IMR-90 (cell line): ENCODE results near the gene PPM1L. TPM values are rescaled to one million over a fixed set of nuclear protein-coding genes. Genes with fewer than 3 reads are reported as not detected.

ENCODE experiments used
- ATAC-seq: fragments of 200-7000 bp; cut with Tn5 transposase; 2 replicates; pipeline ENCODE4 v1.9.1; 2020; ENCODE audit warnings: low read depth, mild to moderate bottlenecking, moderate library complexity
- BruUV-seq: library from RNA; stranded (reverse); fragments of 400-500 nt; replicated peaks from 2 replicates; lab custom pipeline; 2021; lab: Mats Ljungman, UMichigan
- CTCF ChIA-PET: fragments of 300-600 bp; formaldehyde crosslinking; extraction: SDS; loops from one replicate; lab custom pipeline; 2021; ENCODE audit warnings: antibody characterized with exemption; lab: Yijun Ruan, JAX
- POLR2A ChIA-PET: fragments of 300-600 bp; sonication (Branson Sonifier 250); formaldehyde crosslinking; loops from one replicate; lab custom pipeline; 2022; ENCODE audit warnings: antibody characterized with exemption; ENCODE audit not compliant: unreplicated experiment; lab: Charles Lee
- DNase-seq: peaks from one replicate; pipeline ENCODE4 v3.0.0; 2013
- H2AFZ ChIP-seq: replicated peaks from 2 replicates; pipeline ENCODE3; 2013; ENCODE audit warnings: low read length, mild to moderate bottlenecking; ENCODE audit not compliant: poor library complexity
- H2AK5ac ChIP-seq: 2 replicates; pipeline ENCODE4 v1.6.1; 2013; ENCODE audit warnings: low read depth, low read length, inconsistent platforms
- H2AK9ac ChIP-seq: replicated peaks from 2 replicates; pipeline ENCODE3; 2013; ENCODE audit warnings: mild to moderate bottlenecking, low read depth, low read length, moderate library complexity; ENCODE audit not compliant: poor library complexity
- H2BK120ac ChIP-seq: 2 replicates; pipeline ENCODE4 v1.6.1; 2013; ENCODE audit warnings: low read depth, low read length, inconsistent platforms
- H2BK15ac ChIP-seq: 3 replicates; pipeline ENCODE4 v1.6.1; 2013; ENCODE audit warnings: low read depth, low read length, inconsistent platforms
- H2BK20ac ChIP-seq: 2 replicates; pipeline ENCODE4 v1.6.1; 2013; ENCODE audit warnings: low read depth, mild to moderate bottlenecking, inconsistent platforms, low read length, moderate library complexity
- H2BK5ac ChIP-seq: 2 replicates; pipeline ENCODE4 v1.6.1; 2013; ENCODE audit warnings: mild to moderate bottlenecking, low read depth, low read length, inconsistent platforms; ENCODE audit not compliant: poor library complexity, severe bottlenecking
- H3K14ac ChIP-seq: replicated peaks from 2 replicates; pipeline ENCODE4 v1.6.1; 2013; ENCODE audit warnings: low read depth, low read length, inconsistent platforms
- H3K18ac ChIP-seq: 2 replicates; pipeline ENCODE4 v1.6.1; 2013; ENCODE audit warnings: low read depth, low read length, control low read depth
- H3K23ac ChIP-seq: 2 replicates; pipeline ENCODE4 v1.6.1; 2013; ENCODE audit warnings: low read depth, low read length, inconsistent platforms
- H3K27ac ChIP-seq: 2 replicates; pipeline ENCODE4 v1.5.1; 2013; ENCODE audit warnings: mild to moderate bottlenecking, control low read depth, low read length; ENCODE audit not compliant: insufficient read depth
- H3K27me3 ChIP-seq: 2 replicates; pipeline ENCODE4 v1.6.1; 2013; ENCODE audit warnings: low read length; ENCODE audit not compliant: control insufficient read depth, insufficient read depth
- H3K36me3 ChIP-seq: 2 replicates; pipeline ENCODE4 v1.6.1; 2013; ENCODE audit warnings: low read length, mixed read lengths; ENCODE audit not compliant: control insufficient read depth, insufficient read depth
- H3K4ac ChIP-seq: 2 replicates; pipeline ENCODE4 v1.6.1; 2013; ENCODE audit warnings: low read depth, low read length, inconsistent platforms
- H3K4me1 ChIP-seq: 2 replicates; pipeline ENCODE4 v1.6.1; 2013; ENCODE audit warnings: low read length, mixed read lengths; ENCODE audit not compliant: control insufficient read depth, insufficient read depth
- H3K4me2 ChIP-seq: 2 replicates; pipeline ENCODE4 v1.6.1; 2013; ENCODE audit warnings: low read depth, mild to moderate bottlenecking, control low read depth, low read length, moderate library complexity
- H3K4me3 ChIP-seq: 2 replicates; pipeline ENCODE4 v1.5.1; 2013; ENCODE audit warnings: low read depth, mild to moderate bottlenecking, control low read depth, low read length, moderate library complexity; ENCODE audit not compliant: insufficient read depth
- H3K56ac ChIP-seq: 2 replicates; pipeline ENCODE4 v1.6.1; 2013; ENCODE audit warnings: low read length, inconsistent platforms; ENCODE audit not compliant: insufficient read depth; ENCODE audit errors: extremely low read depth
- H3K79me1 ChIP-seq, 2 experiments: 2 replicates each; pipeline ENCODE4 v1.6.1; 2013; ENCODE audit warnings: low read length in 2 of 2, inconsistent platforms in 1 of 2, low read depth in 1 of 2
- H3K9ac ChIP-seq: 2 replicates; pipeline ENCODE4 v1.6.1; 2013; ENCODE audit warnings: low read depth, low read length, control low read depth
- H3K9me1 ChIP-seq: 2 replicates; pipeline ENCODE4 v1.6.1; 2013; ENCODE audit warnings: low read length, inconsistent platforms; ENCODE audit not compliant: insufficient read depth
- H3K9me3 ChIP-seq: 2 replicates; pipeline ENCODE4 v1.6.1; 2013; ENCODE audit warnings: low read length; ENCODE audit not compliant: control insufficient read depth, insufficient read depth
- H4K20me1 ChIP-seq: 2 replicates; pipeline ENCODE4 v1.6.1; 2013; ENCODE audit warnings: low read length, inconsistent platforms; ENCODE audit not compliant: insufficient read depth
- H4K5ac ChIP-seq: 2 replicates; pipeline ENCODE4 v1.6.1; 2013; ENCODE audit warnings: mild to moderate bottlenecking, low read depth, low read length, control low read depth
- H4K8ac ChIP-seq, 2 experiments: 2 replicates each; pipeline ENCODE4 v1.6.1; 2013; ENCODE audit warnings: low read depth in 2 of 2, low read length in 2 of 2, control low read depth in 1 of 2, inconsistent platforms in 1 of 2
- H4K91ac ChIP-seq: 2 replicates; pipeline ENCODE4 v1.6.1; 2013; ENCODE audit warnings: low read depth, low read length, inconsistent platforms; ENCODE audit not compliant: insufficient read depth
- MXI1 ChIP-seq: IDR thresholded peaks from 2 replicates; pipeline ENCODE4 v1.6.1; 2012; ENCODE audit warnings: low read depth, mild to moderate bottlenecking, low read length, moderate library complexity, borderline replicate concordance
- WGBS, 2 experiments: methylation state at CpG; one replicate each; pipeline versions ENCODE4 v1.1.5 to v1.1.7; 2013; ENCODE audit warnings: missing lambda C conversion rate in 2 of 2; ENCODE audit not compliant: insufficient read length in 1 of 2; ENCODE audit errors: extremely low coverage in 2 of 2; 5-methylcytosine and 5-hydroxymethylcytosine counted together
- dilution Hi-C: fragments of 300-500 bp; cut with HindIII; formaldehyde crosslinking; loops from one replicate; pipeline ENCODE4 v1.14.3; 2018; ENCODE audit warnings: low sequenced_read_pairs; ENCODE audit not compliant: unreplicated experiment
- in situ Hi-C: fragments of 300-500 bp; cut with MboI; formaldehyde crosslinking; loops from 3 replicates; pipeline ENCODE4 v1.14.3; 2019; ENCODE audit warnings: low sequenced_read_pairs, inconsistent platforms, mixed read lengths
- intact Hi-C: fragments of 100-400 bp; cut with micrococcal nuclease; formaldehyde crosslinking; loops from 2 replicates; pipeline ENCODE4 v1.10.0; 2022
- polyA plus RNA-seq, 3 experiments: library from polyadenylated mRNA; depleted of rRNA; stranded (reverse); fragments of >200 nt; gene quantifications; 2 replicates each; pipeline ENCODE4 v1.2.3, GENCODE V29; 2012; ENCODE audit warnings: low replicate concordance in 1 of 3
- total RNA-seq: library from RNA; depleted of rRNA; stranded (reverse); fragments of >200 nt; gene quantifications from 2 replicates; pipeline ENCODE4 v1.2.3, GENCODE V29; 2012

PPM1L gene
- total and polyA plus RNA-seq, 2 of the 4 experiments (the other 2 are of a cell fraction): 0.14 to 0.18 TPM

DNA sequence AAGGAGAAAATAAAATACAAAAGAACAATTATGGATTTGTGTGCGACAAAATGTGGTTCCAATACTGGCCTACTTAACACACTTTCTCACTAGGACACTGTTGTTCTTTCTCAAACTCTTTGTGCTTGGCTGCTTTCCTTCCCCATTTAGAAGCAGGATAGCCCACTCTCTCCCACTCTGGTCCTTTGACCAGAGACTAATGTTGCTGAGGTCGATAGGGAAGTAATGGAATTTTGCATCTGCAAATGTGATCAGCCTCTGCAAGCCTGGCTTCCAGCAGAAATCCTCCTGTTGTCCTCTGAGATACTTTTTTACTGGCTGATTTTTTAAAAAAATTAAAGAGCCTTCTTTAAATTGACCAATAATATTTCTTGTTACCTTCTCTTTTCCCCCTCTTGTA, 71.0 kb downstream of the PPM1L start:
- H2BK5ac ChIP-seq: no peak overlapping the region

More for the DNA sequence above, 71.0 kb downstream of the PPM1L start:
- no peak for TF ChIP-seq MXI1
- no peak overlapping the region for H2BK15ac ChIP-seq
- no peak overlapping the region for H2BK120ac ChIP-seq
- H3K23ac ChIP-seq: no peak overlapping the region
- no peaks in the 10 kb centered on the region for H4K20me1 ChIP-seq
- no peaks in the 10 kb centered on the region for H3K79me1 ChIP-seq
- H3K4ac ChIP-seq: no peak overlapping the region
- H3K9me3 ChIP-seq: no peaks in the 10 kb centered on the region
- no peaks in the 10 kb centered on the region for H3K4me1 ChIP-seq
- H2AK9ac ChIP-seq: no peak overlapping the region
- intact Hi-C loops: no loop called here
- H4K5ac ChIP-seq: no peak overlapping the region
- H2AFZ ChIP-seq: no peak overlapping the region
- no peak for DNase-seq
- H3K27ac ChIP-seq: no peak overlapping the region
- no peak overlapping the region for H3K56ac ChIP-seq
- no peaks in the 10 kb centered on the region for H3K36me3 ChIP-seq
- BruUV-seq: no TSS peak
- in situ Hi-C loops: no loop called here
- H4K91ac ChIP-seq: no peak overlapping the region
- H2AK5ac ChIP-seq: no peak overlapping the region
- no peak for ATAC-seq
- no peak overlapping the region for H3K14ac ChIP-seq
- no peak overlapping the region for H3K4me3 ChIP-seq
- no peak overlapping the region for H2BK20ac ChIP-seq
- no peaks in the 10 kb centered on the region for H3K27me3 ChIP-seq
- ChIA-PET POLR2A (no interaction called here), CTCF (no interaction called here)
- dilution Hi-C loops: no loop called here
- no peak overlapping the region for H3K9ac ChIP-seq
- H3K9me1 ChIP-seq: no peaks in the 10 kb centered on the region
- no peak overlapping the region for H3K4me2 ChIP-seq
- WGBS, 2 experiments: no CpG with 5 or more reads among the region's 2 CpGs
- H4K8ac ChIP-seq: no peak overlapping the region
- H3K18ac ChIP-seq: no peak overlapping the region
